ENCODE measurements around the gene NRDC. TPM values are rescaled to one million over a fixed set of nuclear protein-coding genes. Genes with fewer than 3 reads are reported as not detected.

Gene NRDC
- total RNA-seq, 1 donor from 2014 or later, result 130 TPM

DNA sequence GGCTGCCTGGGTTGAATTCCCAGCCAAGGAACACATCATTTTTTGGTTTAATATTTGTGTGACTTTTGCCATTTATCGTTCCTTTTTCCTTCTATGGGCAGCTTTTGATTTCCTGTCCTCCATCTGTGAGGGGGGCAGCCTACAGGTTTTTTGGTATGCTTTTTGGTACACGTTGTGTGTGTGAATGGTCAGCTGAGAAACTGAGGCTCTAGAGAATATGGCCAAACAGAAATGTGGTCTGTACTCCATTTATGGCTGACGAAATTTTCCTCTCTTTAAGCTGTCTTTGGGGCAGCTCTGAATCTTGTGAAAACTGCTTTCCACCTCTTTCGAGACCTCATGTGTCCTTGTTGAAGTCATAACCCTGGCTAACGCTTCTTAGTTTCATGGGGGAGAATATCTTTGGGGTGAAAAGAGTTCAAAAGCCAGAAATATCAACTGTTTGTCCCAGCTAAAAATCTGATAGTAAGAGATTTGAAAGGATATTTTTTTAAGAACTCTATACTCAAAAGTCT is 26.6 kb downstream of the NRDC start:
- Histone ChIP-seq H3K9me3 (replicated peaks) (no peaks in the 10 kb centered on the region), H3K4me3 (no peak overlapping the region), H3K36me3 (peaks cover 8% of the 10 kb centered on the region), H3K27ac (replicated peaks) (no peak overlapping the region), H3K27me3 (ENCODE audit: low read depth) (no peaks in the 10 kb centered on the region), H3K4me1 (peaks cover 21% of the 10 kb centered on the region)
- TF ChIP-seq, protein P1, sequence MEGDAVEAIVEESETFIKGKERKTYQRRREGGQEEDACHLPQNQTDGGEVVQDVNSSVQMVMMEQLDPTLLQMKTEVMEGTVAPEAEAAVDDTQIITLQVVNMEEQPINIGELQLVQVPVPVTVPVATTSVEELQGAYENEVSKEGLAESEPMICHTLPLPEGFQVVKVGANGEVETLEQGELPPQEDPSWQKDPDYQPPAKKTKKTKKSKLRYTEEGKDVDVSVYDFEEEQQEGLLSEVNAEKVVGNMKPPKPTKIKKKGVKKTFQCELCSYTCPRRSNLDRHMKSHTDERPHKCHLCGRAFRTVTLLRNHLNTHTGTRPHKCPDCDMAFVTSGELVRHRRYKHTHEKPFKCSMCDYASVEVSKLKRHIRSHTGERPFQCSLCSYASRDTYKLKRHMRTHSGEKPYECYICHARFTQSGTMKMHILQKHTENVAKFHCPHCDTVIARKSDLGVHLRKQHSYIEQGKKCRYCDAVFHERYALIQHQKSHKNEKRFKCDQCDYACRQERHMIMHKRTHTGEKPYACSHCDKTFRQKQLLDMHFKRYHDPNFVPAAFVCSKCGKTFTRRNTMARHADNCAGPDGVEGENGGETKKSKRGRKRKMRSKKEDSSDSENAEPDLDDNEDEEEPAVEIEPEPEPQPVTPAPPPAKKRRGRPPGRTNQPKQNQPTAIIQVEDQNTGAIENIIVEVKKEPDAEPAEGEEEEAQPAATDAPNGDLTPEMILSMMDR (IDR thresholded peaks at IDR 0.05; ENCODE audit: borderline replicate concordance), result no peak
- DNase-seq, result no peak
- intact Hi-C loops (cut with micrococcal nuclease), result no loop called here

DNA sequence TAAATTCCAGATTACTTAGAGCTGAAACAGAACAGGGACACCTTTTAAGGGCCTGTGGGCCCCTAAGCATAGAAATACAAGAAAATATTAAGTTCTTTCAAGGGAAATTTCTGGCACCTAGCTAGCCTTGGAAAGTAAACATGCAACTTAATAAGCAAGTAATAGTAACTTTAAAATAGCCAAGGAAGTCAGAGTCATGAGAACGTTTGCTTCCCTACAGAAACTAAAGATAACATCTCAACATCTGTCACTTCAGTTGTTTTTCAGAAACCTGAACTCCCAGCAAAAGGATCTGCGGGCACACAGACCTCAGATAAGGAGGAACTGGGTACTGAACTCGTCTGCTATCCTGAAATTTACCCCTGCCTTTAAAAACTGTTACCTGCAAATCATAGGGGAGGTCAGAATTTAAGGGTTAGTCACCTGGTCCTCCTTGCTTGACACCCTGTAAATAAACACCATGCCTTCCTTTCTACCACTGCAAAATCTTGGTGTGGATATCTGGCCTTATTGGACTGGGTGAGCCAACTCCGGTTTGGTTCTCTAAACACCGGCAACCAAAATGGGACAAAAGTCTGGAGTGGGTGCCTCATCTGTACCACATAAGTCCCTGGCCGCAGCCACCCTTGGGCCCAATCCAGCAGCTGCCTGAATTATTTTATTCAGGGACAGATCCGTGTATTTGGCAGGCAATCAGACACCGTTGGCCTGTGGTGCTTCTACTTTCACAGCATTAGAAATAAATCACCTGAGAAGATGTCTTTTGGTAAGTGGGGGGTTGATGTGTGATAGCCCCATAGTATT is 27.9 kb downstream of the NRDC start:
- peak; percentile 33 for DNase-seq
- peak overlapping the region; percentile 25 for H3K27ac ChIP-seq (replicated peaks)

DNA sequence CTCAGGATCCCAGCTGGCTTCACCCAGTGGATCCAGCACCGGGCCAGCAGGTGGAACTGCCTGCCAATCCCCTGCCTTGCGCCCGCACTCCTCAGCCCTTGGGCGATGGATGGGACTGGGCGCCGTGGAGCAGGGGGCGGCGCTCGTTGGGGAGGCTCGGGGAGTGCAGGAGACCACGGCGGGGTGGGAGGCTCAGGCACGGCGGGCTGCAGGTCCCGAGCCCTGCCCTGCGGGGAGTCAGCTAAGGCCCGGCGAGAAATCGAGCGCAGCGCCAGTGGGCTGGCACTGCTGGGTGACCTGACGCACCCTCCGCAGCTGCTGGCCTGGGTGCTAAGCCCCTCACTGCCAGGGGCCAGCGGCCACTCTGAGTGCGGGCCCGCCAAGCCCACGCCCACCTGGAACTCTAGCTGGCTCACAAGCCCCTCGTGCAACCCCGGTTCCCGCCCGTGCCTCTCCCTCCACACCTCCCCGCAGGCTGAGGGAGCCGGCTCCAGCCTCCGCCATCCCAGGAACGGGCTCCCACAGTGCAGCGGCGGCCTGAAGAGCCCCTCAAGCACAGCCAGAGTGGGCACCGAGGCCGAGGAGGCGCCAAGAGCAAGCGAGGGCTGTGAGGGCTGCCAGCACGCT is 31.1 kb downstream of the NRDC start:
- TF ChIP-seq, protein P1 (IDR thresholded peaks at IDR 0.05; ENCODE audit: borderline replicate concordance), result no peak
- H3K4me1 ChIP-seq, result peaks cover 17% of the 10 kb centered on the region
- intact Hi-C loops (cut with micrococcal nuclease), result no loop called here
- H3K36me3 ChIP-seq, result peaks cover 10% of the 10 kb centered on the region
- no peak for DNase-seq
- no peaks in the 10 kb centered on the region for H3K27me3 ChIP-seq (ENCODE audit: low read depth)
- H3K9me3 ChIP-seq (replicated peaks), result no peaks in the 10 kb centered on the region
- no peak overlapping the region for H3K27ac ChIP-seq (replicated peaks)
- H3K4me3 ChIP-seq, result no peak overlapping the region

More for the DNA sequence above, 27.9 kb downstream of the NRDC start:
- Histone ChIP-seq H3K27me3 (ENCODE audit: low read depth) (no peaks in the 10 kb centered on the region), H3K4me1 (peaks cover 17% of the 10 kb centered on the region), H3K4me3 (no peak overlapping the region), H3K36me3 (peaks cover 18% of the 10 kb centered on the region), H3K9me3 (replicated peaks) (no peaks in the 10 kb centered on the region)
- intact Hi-C loops (cut with micrococcal nuclease), result no loop called here
- TF ChIP-seq, protein P1 (IDR thresholded peaks at IDR 0.05; ENCODE audit: borderline replicate concordance), result no peak

DNA sequence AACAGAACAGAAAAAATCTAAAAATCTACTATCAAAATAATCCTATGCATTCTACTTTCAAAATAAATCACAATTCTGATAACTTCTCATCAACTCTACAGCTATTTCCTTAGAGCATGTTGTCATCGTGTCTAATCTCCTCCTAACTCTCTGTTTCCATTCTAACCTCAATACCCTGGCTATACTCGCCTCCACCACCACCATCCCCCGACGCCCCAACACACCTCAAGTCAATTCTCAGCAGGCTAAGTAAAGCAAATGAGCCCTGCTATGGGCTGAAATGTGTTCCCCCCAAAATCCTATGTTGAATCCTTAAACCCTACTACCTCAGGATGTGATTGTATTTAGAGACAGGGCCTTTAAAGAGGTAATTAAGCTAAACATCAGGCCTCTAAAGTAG is 34.6 kb downstream of the NRDC start:
- H3K4me3 ChIP-seq, result no peak overlapping the region
- no peak for DNase-seq
- peaks cover 21% of the 10 kb centered on the region for H3K36me3 ChIP-seq
- no peak overlapping the region for H3K27ac ChIP-seq (replicated peaks)
- H3K27me3 ChIP-seq (ENCODE audit: low read depth), result no peaks in the 10 kb centered on the region
- intact Hi-C loops (cut with micrococcal nuclease), result no loop called here
- TF ChIP-seq, protein P1 (IDR thresholded peaks at IDR 0.05; ENCODE audit: borderline replicate concordance), result no peak
- no peaks in the 10 kb centered on the region for H3K4me1 ChIP-seq
- no peaks in the 10 kb centered on the region for H3K9me3 ChIP-seq (replicated peaks)

DNA sequence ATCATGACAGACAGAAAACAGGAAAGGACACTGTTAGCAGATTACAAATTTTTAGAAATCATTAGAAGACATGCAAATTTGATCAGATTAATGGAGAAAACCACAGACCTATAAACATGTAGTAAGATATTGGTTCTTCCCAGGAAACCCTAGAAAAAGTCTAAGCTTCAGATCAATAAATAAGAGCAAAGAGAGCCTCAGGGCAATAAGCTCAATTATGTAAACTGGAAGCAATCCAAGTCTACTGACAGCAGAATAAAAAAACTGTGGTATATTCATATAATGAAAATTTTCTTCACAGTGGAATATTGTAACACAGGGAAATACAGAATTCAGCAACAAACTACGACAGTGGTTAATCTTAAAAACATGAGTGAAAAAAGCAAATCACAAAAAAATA is 36.3 kb downstream of the NRDC start:
- DNase-seq, result no peak
- H3K4me1 ChIP-seq, result no peaks in the 10 kb centered on the region
- H3K27me3 ChIP-seq (ENCODE audit: low read depth), result no peaks in the 10 kb centered on the region
- intact Hi-C loops (cut with micrococcal nuclease), result no loop called here
- no peak overlapping the region for H3K4me3 ChIP-seq
- TF ChIP-seq, protein P1 (IDR thresholded peaks at IDR 0.05; ENCODE audit: borderline replicate concordance), result no peak
- H3K27ac ChIP-seq (replicated peaks), result no peak overlapping the region
- peaks cover 24% of the 10 kb centered on the region for H3K36me3 ChIP-seq
- no peaks in the 10 kb centered on the region for H3K9me3 ChIP-seq (replicated peaks)
